Upper lobe of left lung (tissue), 6 donors: ENCODE measurements around the gene IBA57. TPM values are rescaled to one million over a fixed set of nuclear protein-coding genes. Genes with fewer than 3 reads are reported as not detected.

Source experiments
- ATAC-seq, 2 donors: fragments of 200-7000 bp; cut with Tn5 transposase; one replicate each; pipeline ENCODE4 v1.9.1; 2022; ENCODE audit warnings: mild to moderate bottlenecking in 2 of 2, moderate library complexity in 2 of 2; ENCODE audit not compliant: low FRiP score in 2 of 2
- DNase-seq, 2 donors: peaks; one replicate each; pipeline ENCODE4 v3.0.0-alpha.2; 2019 to 2020
- H3K27ac ChIP-seq, 4 donors: fragments of 200-600 bp; sonication (generic); one replicate each; pipeline ENCODE4 v1.5.1; 2016 to 2019
- H3K27me3 ChIP-seq, 4 donors: fragments of 200-600 bp; sonication (generic); one replicate each; pipeline ENCODE4 v1.5.1; 2017 to 2019
- H3K36me3 ChIP-seq, 4 donors: fragments of 200-600 bp; sonication (generic); one replicate each; pipeline ENCODE4 v1.5.1; 2016 to 2019
- H3K4me1 ChIP-seq, 4 donors: fragments of 200-600 bp; sonication (generic); one replicate each; pipeline ENCODE4 v1.5.1; 2018 to 2019
- H3K4me3 ChIP-seq, 4 donors: fragments of 200-600 bp; sonication (generic); one replicate each; pipeline ENCODE4 v1.5.1; 2017 to 2019; ENCODE audit warnings: mild to moderate bottlenecking in 2 of 4, moderate library complexity in 1 of 4
- H3K9me3 ChIP-seq, 4 donors: fragments of 200-600 bp; sonication (generic); one replicate each; pipeline ENCODE4 v1.5.1; 2018 to 2019
- CTCF ChIP-seq, 6 experiments: fragments of 450-650 bp in 4 of 6; fragments of 200-600 bp in 2 of 6; sonication (generic) in 2 of 6; IDR thresholded peaks; one replicate each; pipeline ENCODE4 v1.5.1; 2016 to 2019; ENCODE audit warnings: antibody characterized with exemption in 6 of 6
- EP300 ChIP-seq, 4 donors: sonication (generic); formaldehyde crosslinking; IDR thresholded peaks; one replicate each; pipeline ENCODE4 v1.5.1; 2017; ENCODE audit warnings: antibody characterized with exemption in 4 of 4, control low read depth in 2 of 4
- POLR2A ChIP-seq, 4 donors: fragments of 450-650 bp; IDR thresholded peaks; one replicate each; pipeline ENCODE4 v1.5.1; 2016 to 2017; ENCODE audit warnings: antibody characterized with exemption in 4 of 4, mild to moderate bottlenecking in 2 of 4
- POLR2AphosphoS5 ChIP-seq, 2 donors: sonication (generic); formaldehyde crosslinking; IDR thresholded peaks; one replicate each; pipeline ENCODE4 v1.5.1; 2017; ENCODE audit warnings: antibody characterized with exemption in 2 of 2
- WGBS, 2 donors: methylation state at CpG; one replicate each; pipeline ENCODE4 v1.1.5; 2017 to 2018; 5-methylcytosine and 5-hydroxymethylcytosine counted together
- total RNA-seq, 6 donors: library from RNA; depleted of rRNA in 4 of 6; stranded (reverse); fragments of >200 nt in 4 of 6; gene quantifications; one replicate each; pipeline versions ENCODE4 v1.1.0 to v1.2.1, GENCODE V29; 2016 to 2021
- donor health status: DM: no; HTN: no; CAD: no; lungs with moderate emphysema.
- donor health status: DM: no; HTN: yes; CAD: no; lungs with severe emphysema.

IBA57 gene
- total RNA-seq, 6 donors from 2014 or later: 6.1 to 19.3 (median 13.9) TPM

GRCh38 chr1:228141226-228142044, 24.2 kb upstream of the IBA57 start:
- Histone ChIP-seq H3K4me3 (peak overlapping the region; percentile 84 to 97 (median 90)), H3K27ac (peak overlapping the region; percentile 97 to 98 (median 98)), H3K27me3 (no peaks in the 10 kb centered on the region), H3K9me3 (no peaks in the 10 kb centered on the region), H3K36me3 (peaks cover 0 to 39% (median 19%) of the 10 kb centered on the region in 4 donors), H3K4me1 (peaks cover 42 to 61% (median 48%) of the 10 kb centered on the region in 4 donors)
- WGBS, 2 donors: 23 to 40% methylated on average over 13 to 26 of the region's 27 CpGs
- ATAC-seq (no peak), DNase-seq (peak in 1 of 2 donors; percentile 39)
- TF ChIP-seq POLR2A (IDR thresholded peaks at IDR 0.05) (no peak), POLR2AphosphoS5 (IDR thresholded peaks at IDR 0.05) (no peak), EP300 (IDR thresholded peaks at IDR 0.05) (no peak), CTCF (IDR thresholded peaks at IDR 0.05) (no peak)

GRCh38 chr1:228142155-228142691, 23.4 kb upstream of the IBA57 start:
- Histone ChIP-seq H3K4me1 (peaks cover 42 to 68% (median 53%) of the 10 kb centered on the region in 4 donors), H3K9me3 (no peaks in the 10 kb centered on the region), H3K27me3 (no peaks in the 10 kb centered on the region), H3K27ac (peak overlapping the region; percentile 97 to 98 (median 98)), H3K36me3 (peaks cover 0 to 47% (median 26%) of the 10 kb centered on the region in 4 donors), H3K4me3 (peak overlapping the region; percentile 25 to 97 (median 89))
- TF ChIP-seq POLR2AphosphoS5 (IDR thresholded peaks at IDR 0.05) (no peak), EP300 (IDR thresholded peaks at IDR 0.05) (no peak), CTCF (IDR thresholded peaks at IDR 0.05) (no peak), POLR2A (IDR thresholded peaks at IDR 0.05) (no peak)
- ATAC-seq: no peak
- DNase-seq: peak in 1 of 2 donors; percentile 64
- 74 to 77% methylated on average over 14 to 16 of the region's 16 CpGs for WGBS, 2 donors

GRCh38 chr1:228142701-228143136, 22.9 kb upstream of the IBA57 start:
- TF ChIP-seq POLR2A (IDR thresholded peaks at IDR 0.05) (no peak), EP300 (IDR thresholded peaks at IDR 0.05) (no peak), POLR2AphosphoS5 (IDR thresholded peaks at IDR 0.05) (no peak), CTCF (IDR thresholded peaks at IDR 0.05) (no peak)
- Histone ChIP-seq H3K27me3 (no peaks in the 10 kb centered on the region), H3K4me1 (peaks cover 42 to 73% (median 58%) of the 10 kb centered on the region in 4 donors), H3K36me3 (peaks cover 0 to 52% (median 31%) of the 10 kb centered on the region in 4 donors), H3K4me3 (peak overlapping the region in 3 of 4 donors; percentile 84 to 97 (median 94)), H3K27ac (peak overlapping the region; percentile 97 to 98 (median 98)), H3K9me3 (no peaks in the 10 kb centered on the region)
- ATAC-seq (no peak), DNase-seq (peak in 1 of 2 donors; percentile 56)
- WGBS, 2 donors: 78 to 87% methylated on average over 7 to 10 of the region's 11 CpGs

GRCh38 chr1:228143480-228144192, 22.0 kb upstream of the IBA57 start:
- H3K27me3 ChIP-seq: no peaks in the 10 kb centered on the region
- no peak for ATAC-seq

More at GRCh38 chr1:228143480-228144192, 22.0 kb upstream of the IBA57 start:
- TF ChIP-seq EP300 (IDR thresholded peaks at IDR 0.05) (no peak), POLR2AphosphoS5 (IDR thresholded peaks at IDR 0.05) (no peak), CTCF (IDR thresholded peaks at IDR 0.05) (no peak)
- no peak for DNase-seq
- Histone ChIP-seq H3K36me3 (peaks cover 0 to 61% (median 40%) of the 10 kb centered on the region in 4 donors), H3K9me3 (no peaks in the 10 kb centered on the region), H3K27ac (peak overlapping the region in 1 of 4 donors; percentile 98), H3K4me1 (peaks cover 50 to 83% (median 67%) of the 10 kb centered on the region in 4 donors), H3K4me3 (peak overlapping the region in 1 of 4 donors; percentile 94)
- 81 to 89% methylated on average over 11 to 12 of the region's 12 CpGs for WGBS, 2 donors
